GM04503 (cell line): ENCODE results near the gene USP17L17.
"Not testable (repeated sequence)": the region's sequence is repeated elsewhere in the genome, so short reads cannot be mapped to it uniquely, and the experiment has no call there.

Source experiments
- DNase-seq: peaks from one replicate; pipeline ENCODE4 v3.0.0-alpha.2; 2012; ENCODE audit warnings: low read depth

The USP17L17 gene

DNA sequence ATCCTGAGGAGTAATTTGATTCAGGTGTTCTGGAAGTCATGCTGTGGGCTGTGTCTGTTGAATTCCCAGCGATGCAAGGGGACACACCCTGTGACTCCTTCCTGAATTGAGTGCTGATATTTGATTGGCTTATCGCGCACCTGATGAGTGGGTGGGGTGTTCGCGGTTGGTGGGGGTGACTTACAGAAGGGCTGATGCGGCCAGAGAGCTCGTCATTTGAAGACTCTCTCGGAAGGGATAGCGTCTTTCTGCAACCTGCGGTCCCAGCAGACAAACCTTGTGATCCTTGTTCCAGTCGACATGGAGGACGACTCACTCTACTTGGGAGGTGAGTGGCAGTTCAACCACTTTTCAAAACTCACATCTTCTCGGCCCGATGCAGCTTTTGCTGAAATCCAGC, at the start of gene USP17L17:
Gene USP17L17, plus strand, starts transcription at position 301 of the 400 bp plus-strand sequence. Its CDS starts 0 bp downstream, at position 301.
- not testable (repeated sequence) for DNase-seq

- not testable (repeated sequence) for DNase-seq
Observed at GRCh38 chr4:9210357-9210756, 33.3 kb upstream of the USP17L17 start, which contains the start of gene USP17L10. USP17L10 (plus strand) TSS chr4:9210657; CDS start chr4:9210657, 0 bp downstream.

DNA sequence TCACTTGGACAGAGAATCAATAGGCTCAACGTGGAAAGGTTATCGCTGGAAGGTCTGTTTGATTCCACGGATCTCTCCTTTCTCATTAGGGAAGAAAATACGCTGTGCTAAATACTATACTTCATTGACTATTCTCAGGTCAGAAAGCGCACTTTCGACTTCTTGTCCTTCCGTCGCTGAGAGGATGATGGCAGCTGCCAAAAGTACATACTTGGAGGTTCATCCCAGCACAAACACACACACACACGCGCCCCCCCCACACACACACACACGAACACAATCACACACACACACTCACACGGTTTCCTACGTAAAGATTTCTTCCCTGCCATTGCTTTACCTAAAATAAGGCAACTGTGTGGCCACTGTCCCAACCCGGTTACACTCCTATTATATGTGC, 29.0 kb upstream of the USP17L17 start:
- DNase-seq = not testable (repeated sequence)

GRCh38 chr4:9215105-9215504, 28.6 kb upstream of the USP17L17 start, which contains the start of gene USP17L11:
USP17L11 (plus strand) TSS chr4:9215405; CDS start chr4:9215405, 0 bp downstream.
- not testable (repeated sequence) for DNase-seq

GRCh38 chr4:9219852-9220251, 23.8 kb upstream of the USP17L17 start, which contains the start of gene USP17L12:
USP17L12 (plus strand) TSS chr4:9220152; CDS start chr4:9220152, 0 bp downstream.
- not testable (repeated sequence) for DNase-seq

DNA sequence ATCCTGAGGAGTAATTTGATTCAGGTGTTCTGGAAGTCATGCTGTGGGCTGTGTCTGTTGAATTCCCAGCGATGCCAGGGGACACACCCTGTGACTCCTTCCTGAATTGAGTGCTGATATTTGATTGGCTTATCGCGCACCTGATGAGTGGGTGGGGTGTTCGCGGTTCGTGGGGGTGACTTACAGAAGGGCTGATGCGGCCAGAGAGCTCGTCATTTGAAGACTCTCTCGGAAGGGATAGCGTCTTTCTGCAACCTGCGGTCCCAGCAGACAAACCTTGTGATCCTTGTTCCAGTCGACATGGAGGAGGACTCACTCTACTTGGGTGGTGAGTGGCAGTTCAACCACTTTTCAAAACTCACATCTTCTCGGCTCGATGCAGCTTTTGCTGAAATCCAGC, 19.1 kb upstream of the USP17L17 start, which contains the start of gene USP17L13:
Gene USP17L13, plus strand, starts transcription at position 301 of the 400 bp plus-strand sequence. Its CDS starts 0 bp downstream, at position 301.
- not testable (repeated sequence) for DNase-seq

GRCh38 chr4:9230249-9230648, 13.4 kb upstream of the USP17L17 start:
- DNase-seq = not testable (repeated sequence)

DNA sequence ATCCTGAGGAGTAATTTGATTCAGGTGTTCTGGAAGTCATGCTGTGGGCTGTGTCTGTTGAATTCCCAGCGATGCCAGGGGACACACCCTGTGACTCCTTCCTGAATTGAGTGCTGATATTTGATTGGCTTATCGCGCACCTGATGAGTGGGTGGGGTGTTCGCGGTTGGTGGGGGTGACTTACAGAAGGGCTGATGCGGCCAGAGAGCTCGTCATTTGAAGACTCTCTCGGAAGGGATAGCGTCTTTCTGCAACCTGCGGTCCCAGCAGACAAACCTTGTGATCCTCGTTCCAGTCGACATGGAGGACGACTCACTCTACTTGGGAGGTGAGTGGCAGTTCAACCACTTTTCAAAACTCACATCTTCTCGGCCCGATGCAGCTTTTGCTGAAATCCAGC, 9.6 kb upstream of the USP17L17 start, which contains the start of gene USP17L15:
Gene USP17L15, plus strand, starts transcription at position 301 of the 400 bp plus-strand sequence. Its CDS starts 0 bp downstream, at position 301.
- DNase-seq = not testable (repeated sequence)

DNA sequence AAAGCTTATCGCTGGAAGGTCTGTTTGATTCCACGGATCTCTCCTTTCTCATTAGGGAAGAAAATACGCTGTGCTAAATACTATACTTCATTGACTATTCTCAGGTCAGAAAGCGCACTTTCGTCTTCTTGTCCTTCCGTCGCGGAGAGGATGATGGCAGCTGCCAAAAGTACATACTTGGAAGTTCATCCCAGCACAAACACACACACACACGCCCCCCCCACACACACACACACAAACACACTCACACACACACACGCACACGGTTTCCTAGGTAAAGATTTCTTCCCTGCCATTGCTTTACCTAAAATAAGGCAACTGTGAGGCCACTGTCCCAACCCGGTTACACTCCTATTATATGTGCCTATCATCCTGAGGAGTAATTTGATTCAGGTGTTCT, 5.2 kb upstream of the USP17L17 start:
- DNase-seq = not testable (repeated sequence)

- not testable (repeated sequence) for DNase-seq
Observed at GRCh38 chr4:9247953-9248680, 4.4 kb downstream of the USP17L17 start, which contains the start of gene USP17L18. USP17L18 (plus strand) TSS chr4:9248630; CDS start chr4:9248630, 0 bp downstream.

DNA sequence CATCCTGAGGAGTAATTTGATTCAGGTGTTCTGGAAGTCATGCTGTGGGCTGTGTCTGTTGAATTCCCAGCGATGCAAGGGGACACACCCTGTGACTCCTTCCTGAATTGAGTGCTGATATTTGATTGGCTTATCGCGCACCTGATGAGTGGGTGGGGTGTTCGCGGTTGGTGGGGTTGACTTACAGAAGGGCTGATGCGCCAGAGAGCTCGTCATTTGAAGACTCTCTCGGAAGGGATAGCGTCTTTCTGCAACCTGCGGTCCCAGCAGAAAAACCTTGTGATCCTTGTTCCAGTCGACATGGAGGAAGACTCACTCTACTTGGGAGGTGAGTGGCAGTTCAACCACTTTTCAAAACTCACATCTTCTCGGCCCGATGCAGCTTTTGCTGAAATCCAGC, 9.4 kb downstream of the USP17L17 start, which contains the start of gene USP17L19:
Gene USP17L19, plus strand, starts transcription at position 301 of the 400 bp plus-strand sequence. Its CDS starts 0 bp downstream, at position 301.
- DNase-seq = not testable (repeated sequence)

DNA sequence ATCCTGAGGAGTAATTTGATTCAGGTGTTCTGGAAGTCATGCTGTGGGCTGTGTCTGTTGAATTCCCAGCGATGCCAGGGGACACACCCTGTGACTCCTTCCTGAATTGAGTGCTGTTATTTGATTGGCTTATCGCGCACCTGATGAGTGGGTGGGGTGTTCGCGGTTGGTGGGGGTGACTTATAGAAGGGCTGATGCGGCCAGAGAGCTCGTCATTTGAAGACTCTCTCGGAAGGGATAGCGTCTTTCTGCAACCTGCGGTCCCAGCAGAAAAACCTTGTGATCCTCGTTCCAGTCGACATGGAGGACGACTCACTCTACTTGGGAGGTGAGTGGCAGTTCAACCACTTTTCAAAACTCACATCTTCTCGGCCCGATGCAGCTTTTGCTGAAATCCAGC, 14.1 kb downstream of the USP17L17 start, which contains the start of gene USP17L20:
Gene USP17L20, plus strand, starts transcription at position 301 of the 400 bp plus-strand sequence. Its CDS starts 0 bp downstream, at position 301.
- DNase-seq = not testable (repeated sequence)

- DNase-seq = not testable (repeated sequence)
Observed at GRCh38 chr4:9262572-9262971, 18.9 kb downstream of the USP17L17 start, which contains the start of gene USP17L21. USP17L21 (plus strand) TSS chr4:9262872; CDS start chr4:9262872, 0 bp downstream.

DNA sequence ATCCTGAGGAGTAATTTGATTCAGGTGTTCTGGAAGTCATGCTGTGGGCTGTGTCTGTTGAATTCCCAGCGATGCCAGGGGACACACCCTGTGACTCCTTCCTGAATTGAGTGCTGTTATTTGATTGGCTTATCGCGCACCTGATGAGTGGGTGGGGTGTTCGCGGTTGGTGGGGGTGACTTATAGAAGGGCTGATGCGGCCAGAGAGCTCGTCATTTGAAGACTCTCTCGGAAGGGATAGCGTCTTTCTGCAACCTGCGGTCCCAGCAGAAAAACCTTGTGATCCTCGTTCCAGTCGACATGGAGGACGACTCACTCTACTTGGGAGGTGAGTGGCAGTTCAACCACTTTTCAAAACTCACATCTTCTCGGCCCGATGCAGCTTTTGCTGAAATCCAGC, 23.6 kb downstream of the USP17L17 start, which contains the start of gene USP17L22:
Gene USP17L22, plus strand, starts transcription at position 301 of the 400 bp plus-strand sequence. Its CDS starts 0 bp downstream, at position 301.
- not testable (repeated sequence) for DNase-seq

- not testable (repeated sequence) for DNase-seq
Observed at GRCh38 chr4:9271719-9272118, 28.0 kb downstream of the USP17L17 start.
